Ammon's horn (tissue), 1 donor: ENCODE measurements around the gene USP38.
"Not testable (repeated sequence)": the region's sequence is repeated elsewhere in the genome, so short reads cannot be mapped to it uniquely, and the experiment has no call there.

Experiments
- DNase-seq: peaks from one replicate; pipeline ENCODE4 v3.0.0-alpha.2; 2016; ENCODE audit warnings: low spot score

Gene USP38

DNA sequence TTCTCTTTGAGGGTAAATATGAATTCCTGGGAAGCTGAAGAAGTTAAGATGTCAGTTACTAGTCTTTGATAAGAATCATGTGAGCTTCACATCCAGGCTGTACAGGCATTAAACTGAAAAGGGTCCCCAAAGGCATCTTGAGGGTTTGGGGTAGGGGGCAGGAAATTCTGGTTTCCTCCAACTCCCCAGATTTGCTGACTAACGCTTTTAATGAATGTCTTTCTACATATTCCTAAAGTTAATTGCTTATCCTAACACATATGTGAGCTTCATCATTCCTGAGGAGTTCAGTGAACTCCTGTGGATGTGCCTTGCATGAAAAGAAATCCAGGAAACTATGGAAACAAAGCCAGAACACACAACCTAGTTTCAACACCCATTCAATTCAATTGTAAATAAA is 78.1 kb downstream of the USP38 start:
- no peak for DNase-seq

DNA sequence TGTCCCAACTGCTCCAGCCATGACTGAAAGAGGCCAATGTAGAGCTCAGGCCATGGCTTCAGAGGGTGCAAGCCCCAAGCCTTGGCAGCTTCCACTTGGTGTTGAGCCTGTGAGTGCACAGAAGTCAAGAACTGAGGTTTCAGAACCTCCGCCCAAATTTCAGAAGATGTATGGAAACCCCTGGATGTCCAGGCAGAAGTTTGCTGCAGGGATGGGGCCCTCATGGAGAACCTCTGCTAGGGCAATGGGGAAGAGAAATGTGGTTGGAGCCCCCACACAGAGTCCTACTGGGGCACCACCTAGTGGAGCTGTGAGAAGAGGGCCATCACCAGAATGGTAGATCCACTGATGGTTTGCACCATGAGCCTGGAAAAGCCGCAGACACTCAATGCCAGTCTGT is 83.0 kb downstream of the USP38 start:
- not testable (repeated sequence) for DNase-seq

DNA sequence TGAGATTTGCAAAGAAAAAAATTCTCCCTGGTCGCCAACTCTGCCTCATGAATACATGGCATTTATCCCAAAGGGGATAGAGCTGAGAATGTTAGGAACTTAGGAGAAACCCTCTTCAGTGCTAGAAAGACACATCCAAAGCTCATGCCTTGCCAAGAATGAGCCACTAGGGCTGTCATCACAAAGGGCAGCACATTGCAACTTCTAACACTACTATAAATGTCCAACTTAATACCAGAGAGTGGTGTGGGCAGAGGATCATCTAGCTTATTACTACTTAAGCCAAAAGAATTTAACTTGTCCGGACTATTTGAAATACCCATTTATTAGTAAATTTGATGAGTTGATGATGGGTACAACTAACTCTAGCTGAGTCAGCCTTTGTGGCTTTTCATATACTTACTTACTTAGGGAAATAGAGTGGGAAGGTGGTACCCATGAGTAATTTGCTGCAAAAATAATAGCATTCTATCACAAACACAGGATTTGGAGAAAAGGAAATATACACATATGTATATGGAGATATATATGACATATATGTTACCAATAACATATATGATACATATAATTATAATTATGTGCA is 85.6 kb downstream of the USP38 start:
- no peak for DNase-seq
